Measurements from ENCODE around the gene ENPP1. TPM values are rescaled to one million over a fixed set of nuclear protein-coding genes. Genes with fewer than 3 reads are reported as not detected.

ENPP1 gene
- total and polyA plus RNA-seq, 2 donors (not counting 3 experiments of a cell fraction or from before 2014, with no cell fraction given): 0.36 to 1.4 TPM

DNA sequence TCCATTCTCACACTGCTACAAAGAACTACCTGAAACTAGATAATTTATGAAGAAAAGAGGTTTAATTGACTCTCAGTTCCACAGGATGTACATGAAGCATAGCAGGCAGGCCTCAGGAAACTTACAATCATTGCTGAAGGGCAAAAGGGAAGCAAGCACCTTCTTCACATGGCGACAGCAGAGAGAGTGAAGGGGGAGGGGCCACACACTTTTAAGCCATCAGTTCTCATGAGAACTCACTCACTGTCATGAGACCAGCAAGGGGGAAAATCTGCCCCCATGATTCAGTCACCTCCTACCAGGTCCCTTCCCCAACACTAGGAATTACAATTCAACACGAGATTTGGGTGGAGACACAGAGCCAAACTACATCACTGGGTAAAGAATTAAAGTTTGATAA, 12.5 kb upstream of the ENPP1 start:
- Histone ChIP-seq H3K9me3 (replicated peaks; ENCODE audit: control insufficient read depth, insufficient read depth, low read length) (no peaks in the 10 kb centered on the region), H3K9ac (replicated peaks; ENCODE audit: extremely low read depth, insufficient read depth, low read length) (no peak overlapping the region), H3K27me3 (ENCODE audit: control insufficient read depth in 2 of 2, insufficient read depth in 2 of 2, low read length in 2 of 2) (peaks cover 2 to 4% of the 10 kb centered on the region in 2 experiments), H3K27ac (ENCODE audit: insufficient read depth, low read depth, low read length) (no peak overlapping the region), H3K79me2 (ENCODE audit: control insufficient read depth, insufficient read depth, low read length) (no peaks in the 10 kb centered on the region), H3K4me3 (replicated peaks in 1 of 3; ENCODE audit: insufficient read depth in 1 of 3, low read depth in 1 of 3, low read length in 3 of 3) (no peak overlapping the region), H2AFZ (ENCODE audit: low read depth, low read length) (no peak overlapping the region), H3K4me2 (ENCODE audit: insufficient read depth, low read length) (no peak overlapping the region), H3K36me3 (ENCODE audit: control insufficient read depth in 2 of 2, extremely low read depth in 1 of 2, insufficient read depth in 2 of 2, low read length in 2 of 2) (no peaks in the 10 kb centered on the region), H3K9me1 (replicated peaks; ENCODE audit: control insufficient read depth, extremely low read depth, insufficient read depth, low read length) (no peaks in the 10 kb centered on the region), H3K4me1 (ENCODE audit: control insufficient read depth, extremely low read depth, insufficient read depth, low read length) (no peaks in the 10 kb centered on the region), H4K20me1 (replicated peaks; ENCODE audit: control insufficient read depth, extremely low read depth, insufficient read depth, low read length) (no peaks in the 10 kb centered on the region)
- TF ChIP-seq, protein P1, sequence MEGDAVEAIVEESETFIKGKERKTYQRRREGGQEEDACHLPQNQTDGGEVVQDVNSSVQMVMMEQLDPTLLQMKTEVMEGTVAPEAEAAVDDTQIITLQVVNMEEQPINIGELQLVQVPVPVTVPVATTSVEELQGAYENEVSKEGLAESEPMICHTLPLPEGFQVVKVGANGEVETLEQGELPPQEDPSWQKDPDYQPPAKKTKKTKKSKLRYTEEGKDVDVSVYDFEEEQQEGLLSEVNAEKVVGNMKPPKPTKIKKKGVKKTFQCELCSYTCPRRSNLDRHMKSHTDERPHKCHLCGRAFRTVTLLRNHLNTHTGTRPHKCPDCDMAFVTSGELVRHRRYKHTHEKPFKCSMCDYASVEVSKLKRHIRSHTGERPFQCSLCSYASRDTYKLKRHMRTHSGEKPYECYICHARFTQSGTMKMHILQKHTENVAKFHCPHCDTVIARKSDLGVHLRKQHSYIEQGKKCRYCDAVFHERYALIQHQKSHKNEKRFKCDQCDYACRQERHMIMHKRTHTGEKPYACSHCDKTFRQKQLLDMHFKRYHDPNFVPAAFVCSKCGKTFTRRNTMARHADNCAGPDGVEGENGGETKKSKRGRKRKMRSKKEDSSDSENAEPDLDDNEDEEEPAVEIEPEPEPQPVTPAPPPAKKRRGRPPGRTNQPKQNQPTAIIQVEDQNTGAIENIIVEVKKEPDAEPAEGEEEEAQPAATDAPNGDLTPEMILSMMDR (IDR thresholded peaks at IDR 0.05; ENCODE audit: extremely low read depth in 1 of 2, insufficient read depth in 1 of 2, low read depth in 1 of 2, low read length in 2 of 2): no peak
- no peak for TF ChIP-seq JUN (IDR thresholded peaks at IDR 0.05; ENCODE audit: borderline replicate concordance, insufficient read depth, insufficient read length, low read depth)
- no peak for TF ChIP-seq FOS (IDR thresholded peaks at IDR 0.05; ENCODE audit: borderline replicate concordance, insufficient read depth, low read length)
- TF ChIP-seq POLR2A (IDR thresholded peaks at IDR 0.05; ENCODE audit: low read depth, low read length): no peak
- TF ChIP-seq POLR2AphosphoS5 (IDR thresholded peaks at IDR 0.05; ENCODE audit: insufficient read depth, low read depth, low read length): no peak
- no peak for TF ChIP-seq MYC (IDR thresholded peaks at IDR 0.05; ENCODE audit: low read depth, low read length)
- TF ChIP-seq, protein P2, sequence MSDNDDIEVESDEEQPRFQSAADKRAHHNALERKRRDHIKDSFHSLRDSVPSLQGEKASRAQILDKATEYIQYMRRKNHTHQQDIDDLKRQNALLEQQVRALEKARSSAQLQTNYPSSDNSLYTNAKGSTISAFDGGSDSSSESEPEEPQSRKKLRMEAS (IDR thresholded peaks at IDR 0.05; ENCODE audit: insufficient read depth, insufficient read length): no peak
- DNase-seq (ENCODE audit: low read depth, low spot score) (no peak), FAIRE-seq (no peak)
- no TSS peak for BruUV-seq (replicated peaks)
- intact Hi-C loops (cut with micrococcal nuclease) (no loop called here), dilution Hi-C loops (cut with MboI; ENCODE audit: extremely low pct_ligation_motif_present, low sequenced_read_pairs) (no loop called here)
- ChIA-PET POLR2A (no interaction called here), CTCF (no interaction called here)
